Measurements from ENCODE around the gene MLST8. TPM values are rescaled to one million over a fixed set of nuclear protein-coding genes. Genes with fewer than 3 reads are reported as not detected.
"Not testable (repeated sequence)": the region's sequence is repeated elsewhere in the genome, so short reads cannot be mapped to it uniquely, and the experiment has no call there.

MLST8 gene
- total RNA-seq, 2 donors from 2014 or later: 35.6 to 45.0 TPM

- peaks cover 0 to 6% of the 10 kb centered on the region in 2 donors for H3K27me3 ChIP-seq
- DNase-seq (ENCODE audit: low spot score): no peak
- no peak for TF ChIP-seq CTCF (IDR thresholded peaks at IDR 0.05)
- no peaks in the 10 kb centered on the region for H3K36me3 ChIP-seq
- no peak overlapping the region for H3K27ac ChIP-seq
- H3K4me3 ChIP-seq: no peak overlapping the region
- peaks cover 0 to 11% of the 10 kb centered on the region in 2 donors for H3K4me1 ChIP-seq
- no peaks in the 10 kb centered on the region for H3K9me3 ChIP-seq
Observed at GRCh38 chr16:2198283-2198682, 7.0 kb upstream of the MLST8 start.

- no peaks in the 10 kb centered on the region for H3K36me3 ChIP-seq
- H3K4me3 ChIP-seq: no peak overlapping the region
- H3K27ac ChIP-seq: no peak overlapping the region
- TF ChIP-seq CTCF (IDR thresholded peaks at IDR 0.05): no peak
- H3K9me3 ChIP-seq: no peaks in the 10 kb centered on the region
- peaks cover 0 to 6% of the 10 kb centered on the region in 2 donors for H3K27me3 ChIP-seq
- H3K4me1 ChIP-seq: peaks cover 0 to 11% of the 10 kb centered on the region in 2 donors
- no peak for DNase-seq (ENCODE audit: low spot score)
Observed at GRCh38 chr16:2199095-2199494, 6.2 kb upstream of the MLST8 start.

- H3K36me3 ChIP-seq: no peaks in the 10 kb centered on the region
- no peak for TF ChIP-seq CTCF (IDR thresholded peaks at IDR 0.05)
Observed at GRCh38 chr16:2199621-2200139, 5.6 kb upstream of the MLST8 start.

GRCh38 chr16:2200313-2200712, 4.9 kb upstream of the MLST8 start:
- H3K9me3 ChIP-seq: no peaks in the 10 kb centered on the region
- TF ChIP-seq CTCF (IDR thresholded peaks at IDR 0.05): no peak
- no peaks in the 10 kb centered on the region for H3K36me3 ChIP-seq
- H3K27ac ChIP-seq: no peak overlapping the region
- no peak for DNase-seq (ENCODE audit: low spot score)
- no peak overlapping the region for H3K4me3 ChIP-seq
- peaks cover 0 to 6% of the 10 kb centered on the region in 2 donors for H3K27me3 ChIP-seq
- peaks cover 0 to 12% of the 10 kb centered on the region in 2 donors for H3K4me1 ChIP-seq

More at GRCh38 chr16:2199621-2200139, 5.6 kb upstream of the MLST8 start:
- no peak for DNase-seq (ENCODE audit: low spot score)
- no peaks in the 10 kb centered on the region for H3K9me3 ChIP-seq
- H3K27me3 ChIP-seq: peaks cover 0 to 6% of the 10 kb centered on the region in 2 donors
- no peak overlapping the region for H3K4me3 ChIP-seq
- H3K27ac ChIP-seq: no peak overlapping the region
- peaks cover 0 to 13% of the 10 kb centered on the region in 2 donors for H3K4me1 ChIP-seq

GRCh38 chr16:2203119-2203688, 2.0 kb upstream of the MLST8 start:
- H3K27me3 ChIP-seq; H3K4me3 ChIP-seq; DNase-seq (ENCODE audit: low spot score); H3K9me3 ChIP-seq; H3K27ac ChIP-seq: not testable (repeated sequence)
- Histone ChIP-seq H3K36me3 (peaks cover 13% of the 10 kb centered on the region), H3K4me1 (peaks cover 0 to 16% of the 10 kb centered on the region in 2 donors)

GRCh38 chr16:2204416-2205103, 694 bp upstream of the MLST8 start:
- Histone ChIP-seq H3K36me3 (peaks cover 27% of the 10 kb centered on the region), H3K4me1 (peaks cover 0 to 16% of the 10 kb centered on the region in 2 donors), H3K27ac (peak overlapping the region; percentile 98 to 100), H3K9me3 (no peaks in the 10 kb centered on the region), H3K4me3 (peak overlapping the region; percentile 72 to 97), H3K27me3 (no peaks in the 10 kb centered on the region)
- no peak for DNase-seq (ENCODE audit: low spot score)
- TF ChIP-seq CTCF (IDR thresholded peaks at IDR 0.05): no peak
